ENCODE results near the gene CPXM2.

GRCh38 chr10:123837756-123838155 lies 53.9 kb downstream of the CPXM2 start:
- TF ChIP-seq, protein P1, sequence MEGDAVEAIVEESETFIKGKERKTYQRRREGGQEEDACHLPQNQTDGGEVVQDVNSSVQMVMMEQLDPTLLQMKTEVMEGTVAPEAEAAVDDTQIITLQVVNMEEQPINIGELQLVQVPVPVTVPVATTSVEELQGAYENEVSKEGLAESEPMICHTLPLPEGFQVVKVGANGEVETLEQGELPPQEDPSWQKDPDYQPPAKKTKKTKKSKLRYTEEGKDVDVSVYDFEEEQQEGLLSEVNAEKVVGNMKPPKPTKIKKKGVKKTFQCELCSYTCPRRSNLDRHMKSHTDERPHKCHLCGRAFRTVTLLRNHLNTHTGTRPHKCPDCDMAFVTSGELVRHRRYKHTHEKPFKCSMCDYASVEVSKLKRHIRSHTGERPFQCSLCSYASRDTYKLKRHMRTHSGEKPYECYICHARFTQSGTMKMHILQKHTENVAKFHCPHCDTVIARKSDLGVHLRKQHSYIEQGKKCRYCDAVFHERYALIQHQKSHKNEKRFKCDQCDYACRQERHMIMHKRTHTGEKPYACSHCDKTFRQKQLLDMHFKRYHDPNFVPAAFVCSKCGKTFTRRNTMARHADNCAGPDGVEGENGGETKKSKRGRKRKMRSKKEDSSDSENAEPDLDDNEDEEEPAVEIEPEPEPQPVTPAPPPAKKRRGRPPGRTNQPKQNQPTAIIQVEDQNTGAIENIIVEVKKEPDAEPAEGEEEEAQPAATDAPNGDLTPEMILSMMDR (IDR thresholded peaks at IDR 0.05; ENCODE audit: insufficient read depth, low read length) = no peak
- TF ChIP-seq POLR2AphosphoS5 (IDR thresholded peaks at IDR 0.05; ENCODE audit: low read depth) = no peak
- no peak for TF ChIP-seq REST (IDR thresholded peaks at IDR 0.05; ENCODE audit: insufficient replicate concordance, low read depth)
- no peak for TF ChIP-seq SPI1 (IDR thresholded peaks at IDR 0.05; ENCODE audit: borderline replicate concordance, low read depth)
- no peak for TF ChIP-seq GABPA (IDR thresholded peaks at IDR 0.05; ENCODE audit: low read depth)
